GM21786 (cell line): ENCODE data around the gene MRPL37.
"Not testable (repeated sequence)": the region's sequence is repeated elsewhere in the genome, so short reads cannot be mapped to it uniquely, and the experiment has no call there.

Experiments used
- ATAC-seq: cut with Tn5 transposase; IDR thresholded peaks from one replicate; pipeline ENCODE4 v1.9.1; 2021; ENCODE audit not compliant: unreplicated experiment

Gene MRPL37

DNA sequence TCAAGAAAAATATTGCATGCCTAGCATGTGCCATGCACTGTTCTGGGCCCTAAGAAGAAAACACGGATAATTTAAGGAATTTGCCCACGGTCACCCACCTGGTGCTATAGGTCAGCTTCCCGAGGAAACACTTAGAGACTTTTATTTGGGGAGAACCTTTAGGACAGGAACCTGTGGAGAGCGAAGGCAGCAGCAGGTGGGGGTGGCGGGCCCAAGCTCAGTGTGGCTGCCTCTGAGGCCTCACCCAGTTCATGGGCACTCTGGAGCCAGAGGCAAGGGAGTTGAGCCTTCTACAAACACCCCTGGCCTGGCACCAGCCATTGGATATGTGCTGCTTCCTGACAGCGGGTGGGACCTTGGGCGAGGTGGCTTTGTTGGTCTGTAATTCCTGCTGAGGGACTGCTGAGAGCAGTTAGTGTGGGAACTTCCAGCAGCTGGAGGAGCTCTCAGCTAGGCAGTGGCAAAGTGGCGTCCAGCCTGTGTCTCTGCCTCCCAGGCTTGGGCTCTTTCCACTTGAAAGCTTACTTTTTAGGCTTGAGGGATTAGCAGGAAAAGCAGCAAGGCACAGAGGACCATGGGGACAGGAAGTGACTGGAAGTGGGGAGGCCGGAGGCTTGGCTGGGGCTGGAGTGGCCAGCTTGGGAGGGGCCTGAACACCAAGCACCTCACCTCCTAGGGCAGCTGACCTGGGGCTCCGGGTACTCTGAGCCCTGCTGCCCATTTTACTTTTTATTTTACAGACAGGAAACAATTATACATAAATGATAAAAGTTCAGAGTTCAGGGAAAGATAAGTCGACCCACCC, 19.1 kb downstream of the MRPL37 start:
- ATAC-seq: no peak

DNA sequence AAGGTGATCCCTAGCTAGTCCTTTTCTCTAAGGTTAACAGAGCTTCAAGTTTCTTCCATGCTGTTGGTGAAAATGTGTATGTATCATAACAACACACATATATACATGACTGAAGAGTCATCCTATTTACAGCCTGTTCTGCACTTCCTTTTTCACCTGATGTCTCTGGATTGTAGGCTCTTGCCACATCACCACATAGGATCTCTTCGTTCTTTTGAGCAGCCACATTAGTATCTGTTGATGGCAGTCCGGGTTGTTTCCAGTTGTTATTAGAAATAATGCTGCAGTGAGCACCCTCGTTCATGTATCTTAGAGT, 19.7 kb downstream of the MRPL37 start:
- no peak for ATAC-seq

DNA sequence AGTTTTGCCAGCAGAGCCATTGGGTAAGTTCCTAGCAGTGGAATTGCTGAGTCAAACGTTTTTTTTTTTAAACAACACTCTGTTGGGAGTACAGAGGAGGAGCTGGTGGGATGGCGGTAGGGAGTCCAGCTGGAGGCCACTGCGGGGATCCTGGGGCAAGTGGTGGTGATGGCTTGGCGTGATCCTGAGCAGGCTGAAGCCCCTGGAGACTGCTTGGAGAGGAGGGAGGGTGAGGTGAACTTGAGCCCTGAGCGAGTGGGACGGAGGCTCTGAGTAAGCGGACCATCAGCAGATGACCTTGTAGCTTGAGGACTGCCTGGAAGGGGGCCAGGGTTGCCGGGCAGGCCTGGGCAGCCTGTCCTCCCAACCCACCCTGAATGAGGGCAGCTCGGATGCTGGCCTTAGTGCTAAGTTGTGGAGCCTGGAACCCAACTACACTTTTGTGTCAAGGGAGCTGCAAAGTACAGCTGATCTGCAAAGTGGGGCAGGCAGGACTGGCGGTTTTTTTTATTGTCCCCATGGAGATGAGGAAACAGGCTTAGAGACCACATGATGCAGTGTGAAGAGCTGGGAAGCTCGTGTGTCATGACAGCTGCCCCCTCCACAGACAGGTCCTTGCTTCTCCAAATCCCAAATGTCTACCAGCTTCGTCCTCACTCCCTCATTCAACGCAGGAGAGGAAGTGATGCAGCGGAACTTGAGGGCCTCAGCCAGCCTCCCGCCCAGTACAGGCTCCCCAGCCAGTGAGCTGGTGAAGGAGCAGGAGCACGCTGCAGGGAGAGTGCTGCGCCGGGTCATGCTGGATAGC, 20.2 kb downstream of the MRPL37 start:
- ATAC-seq: no peak

DNA sequence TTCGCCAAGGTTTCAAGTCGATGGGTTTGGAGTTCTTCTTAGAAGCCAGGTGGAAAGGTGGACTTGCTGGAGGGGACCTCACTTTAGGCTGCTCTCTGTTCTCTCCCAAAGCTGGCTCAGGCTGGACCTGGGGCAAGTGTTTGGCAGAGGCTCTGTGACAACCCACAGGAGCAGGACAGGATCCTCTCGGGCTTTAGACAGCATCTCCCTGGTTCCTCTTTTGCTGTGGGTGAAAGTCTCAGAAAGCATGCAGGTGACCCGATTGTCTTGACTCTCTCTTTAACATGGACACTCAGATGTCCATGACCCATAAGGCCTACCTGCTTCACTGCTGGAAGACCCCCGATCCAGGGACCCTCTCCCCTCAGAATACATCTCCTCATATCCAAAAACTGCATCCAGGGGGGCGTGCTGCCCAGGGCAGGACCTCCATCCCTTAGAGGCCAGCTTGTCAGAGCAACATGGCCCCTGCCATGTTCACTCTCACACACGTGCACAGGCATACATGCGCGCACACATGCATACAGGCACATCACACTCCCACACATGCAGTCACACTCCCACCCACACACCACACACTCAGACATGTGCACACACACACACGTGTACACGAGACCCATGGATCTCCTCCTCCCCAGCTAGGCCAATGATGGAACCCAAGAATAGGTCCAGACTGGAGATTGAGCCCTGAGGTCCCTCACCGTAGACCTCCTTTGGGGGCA, 21.3 kb downstream of the MRPL37 start:
- no peak for ATAC-seq

DNA sequence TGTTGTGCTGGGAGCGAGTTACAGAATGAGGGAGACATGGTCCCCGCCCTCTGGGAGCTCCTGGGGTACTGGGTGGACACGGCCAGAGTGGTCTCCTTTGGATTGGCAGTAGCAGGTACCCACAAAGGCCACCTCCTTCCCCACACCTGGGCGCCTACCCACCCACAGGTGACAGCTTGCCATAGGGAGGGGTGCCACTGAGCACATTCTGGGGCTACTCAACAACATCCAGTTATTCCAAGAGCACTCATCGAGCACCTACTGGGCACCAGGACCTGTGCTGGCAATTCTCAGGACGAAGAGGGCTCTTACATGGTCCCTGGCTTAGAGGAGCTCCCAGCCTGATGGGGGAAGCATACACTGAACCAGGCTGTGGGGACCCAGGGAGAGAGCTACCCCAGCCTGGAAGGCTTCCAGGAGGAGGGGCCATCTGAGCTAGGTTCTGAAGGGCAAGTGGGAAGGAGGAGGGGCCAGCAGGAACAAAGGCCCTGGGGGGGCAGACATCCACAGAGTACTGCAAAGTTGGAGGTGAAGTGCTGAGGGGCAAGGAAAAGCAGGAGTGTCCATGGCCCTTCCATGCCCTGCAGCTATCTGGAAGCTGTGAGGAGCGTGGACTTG, 22.0 kb downstream of the MRPL37 start:
- ATAC-seq: no peak

DNA sequence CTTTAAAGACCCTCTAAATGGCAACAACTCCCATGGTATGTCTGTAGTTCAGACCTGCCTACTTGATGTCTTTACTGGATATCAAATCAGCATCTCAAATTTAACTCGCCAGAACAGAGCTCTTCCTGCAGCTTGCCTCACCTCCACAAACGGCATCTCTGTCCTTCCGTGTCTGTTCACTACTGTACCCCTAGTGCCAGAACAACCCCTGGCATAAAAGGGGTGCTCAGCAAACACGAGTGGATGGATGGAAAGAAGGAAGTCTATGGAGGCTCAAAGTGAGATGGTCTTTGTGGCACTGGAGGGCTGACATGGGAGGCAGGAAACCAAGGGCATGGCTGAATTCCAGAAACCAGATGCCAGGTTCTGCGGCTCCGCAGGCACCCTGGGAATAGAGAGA, 22.7 kb downstream of the MRPL37 start:
- ATAC-seq: no peak

DNA sequence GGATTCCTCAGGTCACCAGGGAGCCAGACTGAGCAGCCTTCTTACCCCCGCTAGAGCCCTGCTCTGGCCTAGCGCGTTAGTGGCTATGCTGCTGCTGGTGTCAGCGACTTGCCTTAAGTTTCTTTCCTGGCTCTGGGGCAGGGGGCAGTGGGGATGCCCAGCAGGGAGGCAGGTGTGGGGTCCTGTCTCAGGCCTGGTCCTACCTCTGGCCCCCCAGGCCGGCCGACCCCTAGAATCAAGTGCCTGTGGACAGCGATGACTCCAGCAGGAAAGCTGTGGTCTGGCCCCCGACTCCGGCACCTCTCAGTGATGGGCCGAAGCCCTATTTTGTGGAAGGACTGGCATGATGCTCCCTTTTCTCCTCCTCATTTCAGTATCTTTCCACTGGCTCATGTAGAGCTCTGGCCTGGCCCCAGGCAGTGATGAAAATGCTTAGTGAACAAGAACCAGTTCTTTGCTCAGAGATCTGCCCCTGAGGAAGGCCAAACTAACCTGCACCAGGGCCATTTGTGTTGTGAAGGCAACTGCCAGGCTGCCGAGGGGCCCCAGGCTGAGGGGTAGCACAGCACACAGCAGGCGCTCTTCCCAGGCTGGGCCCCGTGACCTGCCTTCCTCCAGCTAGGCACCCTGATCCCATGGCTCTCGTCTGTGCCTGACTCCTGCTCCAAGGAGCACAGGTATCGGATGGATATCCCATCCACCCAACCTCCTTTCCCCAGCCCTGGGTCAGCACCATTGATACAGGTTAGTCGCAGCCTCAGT, 23.7 kb downstream of the MRPL37 start:
- ATAC-seq: no peak

DNA sequence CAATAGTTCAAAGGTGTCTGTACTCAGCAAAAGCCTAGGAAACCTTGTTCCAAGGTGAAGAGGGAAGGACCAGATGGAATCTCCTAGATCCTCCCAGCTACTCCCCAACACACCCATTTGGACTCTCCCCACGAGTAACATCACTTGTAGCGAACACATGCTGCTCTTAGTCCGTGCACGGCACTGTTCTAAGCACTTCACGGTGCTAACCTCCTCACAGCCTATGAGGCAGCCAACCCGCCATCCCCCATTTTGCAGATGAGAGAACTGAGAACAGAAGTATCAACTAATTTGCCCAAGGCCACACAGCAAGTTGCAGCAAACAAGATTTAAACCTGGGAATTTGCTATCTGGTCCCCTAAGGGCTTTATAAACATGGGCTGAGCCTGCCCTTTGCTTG, 24.3 kb downstream of the MRPL37 start:
- no peak for ATAC-seq

DNA sequence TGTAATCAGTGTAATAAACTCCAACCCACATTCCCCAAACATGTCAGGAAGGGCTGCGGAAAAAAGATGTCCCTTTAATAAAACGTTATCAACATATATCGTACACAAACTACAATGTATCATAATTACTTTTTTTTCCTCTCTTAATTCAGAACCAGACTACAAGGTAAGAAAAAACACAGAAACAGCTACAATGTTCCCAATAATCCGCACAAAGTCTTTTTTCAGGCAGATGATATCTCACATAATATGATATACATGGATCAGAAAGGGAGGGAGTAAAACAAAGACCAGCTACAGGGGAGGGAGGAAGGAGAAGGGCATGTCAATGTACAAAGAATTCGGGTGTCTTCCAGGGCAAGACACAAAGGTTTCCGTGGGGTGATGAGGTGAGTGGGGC, 25.4 kb downstream of the MRPL37 start:
- ATAC-seq: no peak

DNA sequence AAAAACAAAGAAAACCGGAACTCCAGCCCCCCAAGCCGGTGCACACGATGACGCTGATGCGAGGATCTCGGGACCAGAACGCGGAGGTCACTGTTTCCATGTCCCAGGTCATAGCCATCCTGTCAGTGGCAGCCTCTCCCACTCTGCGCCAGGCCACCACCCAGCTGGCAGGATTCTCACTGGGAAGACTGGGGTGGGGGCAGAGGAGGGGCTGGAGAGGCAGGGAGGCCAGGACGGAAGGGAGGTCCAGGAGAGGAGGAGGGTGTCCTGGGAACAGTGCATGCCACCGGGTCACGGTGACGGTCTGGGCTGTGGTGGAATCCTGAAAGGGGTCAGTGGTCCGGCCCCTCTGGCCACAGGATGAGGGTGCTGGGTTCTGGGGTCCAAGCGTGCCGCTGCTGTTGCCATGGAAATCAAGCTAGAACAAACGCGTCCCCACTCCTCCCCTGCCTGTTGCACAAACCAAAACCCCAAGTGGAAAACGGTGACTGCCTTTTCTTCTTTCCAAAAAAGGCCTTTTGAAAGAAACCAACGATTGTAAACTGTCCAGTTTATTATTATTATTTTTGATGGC, 26.1 kb downstream of the MRPL37 start:
- ATAC-seq: no peak

DNA sequence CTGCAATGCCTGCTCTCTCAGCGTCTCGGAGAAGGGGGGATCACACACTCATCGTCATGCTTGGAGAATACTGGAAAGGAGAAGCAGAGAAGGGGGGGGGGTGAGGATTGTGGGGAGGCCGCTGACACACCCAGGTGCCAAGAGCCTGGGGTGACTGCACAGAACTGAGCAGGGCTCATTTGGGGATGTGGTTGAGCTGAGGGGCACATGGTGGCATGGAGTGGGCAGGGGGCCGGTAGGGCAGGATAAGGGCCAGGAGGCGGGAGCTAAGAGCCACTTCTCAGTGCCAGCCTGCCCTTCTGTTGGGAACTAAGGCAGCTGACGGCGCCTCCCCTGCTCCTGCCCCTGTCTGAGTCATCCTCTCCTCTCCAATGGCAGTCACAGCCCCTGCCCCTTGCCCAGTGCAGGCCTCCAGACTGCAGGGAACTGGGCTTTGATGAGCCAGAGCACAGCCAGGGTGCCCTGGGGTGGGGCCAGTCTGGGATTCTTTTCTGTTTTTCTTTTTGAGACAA, 27.2 kb downstream of the MRPL37 start:
- ATAC-seq: no peak

DNA sequence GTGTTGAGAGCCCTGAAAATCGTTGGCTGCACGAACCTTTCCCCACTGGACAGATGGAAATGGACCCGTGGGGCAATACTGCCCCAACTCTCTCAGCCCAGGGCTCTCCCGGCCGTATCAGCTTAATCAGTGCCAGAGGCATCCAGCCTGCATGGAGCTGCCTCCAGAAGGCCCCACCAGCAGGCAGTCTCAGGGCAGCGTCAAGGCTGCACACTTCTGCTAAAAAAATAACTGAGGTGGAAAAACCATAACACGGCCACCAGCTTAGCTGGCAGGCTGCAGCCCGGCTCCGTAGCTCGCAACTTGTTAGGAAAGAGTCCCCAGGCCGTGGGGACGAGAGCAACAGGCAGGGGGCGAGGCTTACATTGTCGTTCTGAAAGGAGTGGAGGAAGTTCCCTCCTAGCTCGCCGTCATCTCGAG, 27.9 kb downstream of the MRPL37 start:
- no peak for ATAC-seq

DNA sequence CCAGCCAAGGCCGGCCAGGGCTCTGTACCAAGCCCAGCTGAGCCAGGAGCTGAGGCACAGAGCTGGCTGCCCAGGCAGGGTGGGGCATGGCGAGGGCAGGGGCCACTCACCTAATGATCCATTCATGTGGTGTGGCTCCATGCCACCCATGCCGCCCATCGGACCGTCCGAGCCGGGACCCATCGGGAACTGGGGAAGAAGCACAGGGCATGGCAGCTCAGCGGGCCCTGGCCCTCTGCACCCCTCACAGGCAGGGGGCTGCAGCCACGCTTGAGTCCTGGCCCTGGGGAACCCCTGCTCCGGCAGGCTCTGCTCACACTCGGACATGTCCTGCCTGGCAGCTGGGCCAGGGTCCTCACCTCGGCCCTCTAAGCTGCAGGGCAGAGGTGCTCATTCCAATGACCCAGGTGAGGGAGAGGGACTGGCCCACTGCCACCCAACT, 28.7 kb downstream of the MRPL37 start:
- ATAC-seq: no peak

DNA sequence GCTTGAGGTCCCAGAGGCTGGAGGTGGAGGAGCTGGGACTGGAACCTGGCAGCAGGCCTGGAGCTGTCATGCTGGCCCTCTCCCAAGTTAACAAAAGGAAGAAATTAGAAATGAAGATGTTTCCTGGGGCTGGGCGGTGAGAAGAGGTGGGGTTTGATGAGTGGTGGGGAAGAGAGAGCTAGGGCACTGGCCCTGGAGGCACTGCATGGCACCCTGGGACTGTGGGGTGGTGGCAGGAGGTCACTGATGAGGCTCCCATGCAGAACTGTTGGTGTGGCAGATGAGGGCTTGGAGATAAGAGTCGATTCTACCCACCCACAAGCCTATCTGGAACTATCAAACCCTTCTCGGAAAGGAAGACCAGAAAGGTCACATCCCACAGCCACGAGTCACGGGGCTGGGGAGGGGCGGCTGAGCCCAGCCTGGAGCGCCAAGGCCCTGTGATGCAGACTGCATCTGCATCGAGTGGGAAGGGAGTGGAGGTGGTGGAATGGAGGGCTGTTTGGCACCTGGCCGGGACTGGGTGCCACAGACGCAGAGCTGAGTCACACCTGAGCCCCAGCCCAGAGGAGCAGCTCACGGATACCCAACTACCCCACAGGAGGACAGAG, 29.4 kb downstream of the MRPL37 start:
- ATAC-seq: no peak

DNA sequence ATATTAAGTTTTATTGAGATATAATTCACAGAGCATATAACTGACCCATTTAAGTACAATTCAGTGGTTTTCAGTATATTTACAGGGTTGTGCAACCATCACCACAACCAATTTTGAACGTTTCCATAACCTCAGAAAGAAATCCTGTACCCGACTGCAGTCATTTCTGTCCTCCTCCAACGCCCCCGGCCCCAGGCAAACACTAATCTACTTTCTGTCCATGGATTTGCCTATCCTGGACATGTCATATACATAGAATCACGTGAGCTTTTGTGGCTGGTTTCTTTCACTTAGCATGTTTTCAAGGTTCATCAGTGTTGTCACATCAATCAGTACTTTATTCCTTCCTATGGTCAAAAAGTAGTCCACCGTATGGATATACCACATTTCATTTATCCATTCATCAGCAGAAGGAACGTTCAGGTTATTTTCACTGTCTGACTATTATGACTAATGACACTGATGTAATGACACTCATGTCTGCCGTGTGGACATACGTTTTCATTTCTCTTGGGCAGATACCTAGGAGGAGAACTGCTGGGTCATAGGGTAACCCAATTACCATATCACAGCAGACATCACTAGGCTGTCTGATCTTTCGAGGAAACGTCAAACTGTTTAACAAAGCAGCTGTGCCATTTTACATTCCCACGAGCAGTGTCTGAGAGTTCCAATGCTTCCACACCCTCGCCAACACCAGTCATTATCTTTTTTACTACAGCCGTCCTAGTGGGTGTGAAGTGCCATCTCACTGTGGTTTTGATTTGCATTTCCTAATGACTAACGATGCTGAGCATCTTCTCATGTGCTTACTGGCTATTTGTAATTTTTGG, 30.8 kb downstream of the MRPL37 start:
- ATAC-seq: no peak

DNA sequence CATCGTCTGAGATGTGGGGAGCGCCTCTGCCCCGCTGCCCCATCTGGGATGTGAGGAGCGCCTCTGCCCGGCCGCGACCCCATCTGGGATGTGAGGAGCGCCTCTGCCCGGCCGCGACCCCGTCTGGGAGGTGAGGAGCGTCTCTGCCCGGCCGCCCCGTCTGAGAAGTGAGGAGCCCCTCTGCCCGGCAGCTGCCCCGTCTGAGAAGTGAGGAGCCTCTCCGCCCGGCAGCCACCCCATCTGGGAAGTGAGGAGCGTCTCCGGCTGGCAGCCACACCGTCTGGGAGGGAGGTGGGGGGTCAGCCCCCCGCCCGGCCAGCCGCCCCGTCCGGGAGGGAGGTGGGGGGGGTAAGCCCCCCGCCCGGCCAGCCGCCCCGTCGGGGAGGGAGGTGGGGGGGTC, 33.2 kb downstream of the MRPL37 start:
- ATAC-seq: not testable (repeated sequence)

DNA sequence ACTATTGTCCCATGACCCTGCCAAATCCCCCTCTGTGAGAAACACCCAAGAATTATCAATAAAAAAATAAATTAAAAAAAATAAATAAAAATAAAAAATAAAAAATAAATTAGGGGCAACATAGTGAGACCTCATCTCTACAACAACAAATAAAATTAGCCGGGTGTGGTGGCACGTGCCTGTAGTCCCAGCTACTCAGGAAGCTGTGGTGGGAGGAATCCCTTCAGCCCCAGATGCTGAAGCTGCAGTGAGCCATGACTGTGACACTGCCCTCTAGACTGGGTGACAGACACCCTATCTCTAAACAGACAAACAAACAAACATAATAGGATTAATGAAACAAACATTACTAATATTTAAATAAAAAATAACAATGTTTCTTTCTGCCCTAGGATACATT, 34.3 kb downstream of the MRPL37 start:
- ATAC-seq: no peak

DNA sequence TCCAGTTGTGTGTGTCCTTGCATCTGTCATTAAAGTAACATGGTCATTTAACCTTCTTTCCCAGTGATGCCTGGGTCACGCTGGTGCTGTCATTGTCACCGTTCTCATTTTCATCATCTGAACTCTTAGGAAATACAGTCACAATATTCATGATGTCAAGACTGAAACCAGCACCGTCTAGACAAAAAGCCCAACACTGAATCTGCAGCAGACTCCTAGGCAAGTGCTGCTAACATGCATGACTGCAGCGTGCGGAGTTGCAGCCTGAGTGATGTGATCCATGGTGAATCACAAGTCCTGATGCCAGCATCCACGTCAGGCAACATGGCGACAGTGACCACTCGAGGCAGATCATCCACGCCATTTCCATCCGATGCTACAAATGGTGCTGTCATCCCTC, 37.6 kb downstream of the MRPL37 start:
- ATAC-seq: no peak
